HCT116 (cell line): ENCODE data around the gene AMHR2. TPM values are rescaled to one million over a fixed set of nuclear protein-coding genes. Genes with fewer than 3 reads are reported as not detected.
"Not testable (repeated sequence)": the region's sequence is repeated elsewhere in the genome, so short reads cannot be mapped to it uniquely, and the experiment has no call there.

Experiments used
- ATAC-seq: fragments of 200-7000 bp; cut with Tn5 transposase; 2 replicates; pipeline ENCODE4 v1.9.1; 2020; ENCODE audit warnings: mild to moderate bottlenecking, moderate library complexity
- BruUV-seq: library from RNA; stranded (reverse); fragments of 400-500 nt; replicated peaks from 2 replicates; lab custom pipeline; 2021; lab: Mats Ljungman, UMichigan
- CTCF ChIA-PET: fragments of 300-600 bp; sonication (Branson Sonifier 250); formaldehyde crosslinking; loops from one replicate; lab custom pipeline; 2021; ENCODE audit warnings: antibody characterized with exemption; lab: Charles Lee
- POLR2A ChIA-PET: fragments of 300-600, 350-600 bp; sonication (Branson Sonifier 250); formaldehyde crosslinking; loops from one replicate; lab custom pipeline; 2021; ENCODE audit warnings: antibody characterized with exemption; lab: Charles Lee
- RAD21 ChIA-PET, 2 experiments: fragments of 300-600 bp; sonication (Branson Sonifier 250); formaldehyde crosslinking; loops; one replicate each; lab custom pipeline; 2023; ENCODE audit warnings: low total read pairs in 2 of 2; ENCODE audit not compliant: uncharacterized antibody in 2 of 2, unreplicated experiment in 2 of 2, low non-redundant PET in 1 of 2; lab: Charles Lee
- DNase-seq: peaks from one replicate; pipeline ENCODE4 v3.0.0-alpha.2; 2010; ENCODE audit warnings: low read depth, low spot score
- H2AFZ ChIP-seq: fragments of 200-600 bp; shearing (Covaris generic), sonication (generic); 2 replicates; pipeline ENCODE4 v1.6.1; 2017; ENCODE audit warnings: low read depth, mixed run types, mixed read lengths, antibody characterized with exemption, low read length; ENCODE audit not compliant: poor library complexity, severe bottlenecking
- H3K27ac ChIP-seq: 2 replicates; pipeline ENCODE4 v1.5.1; 2012; ENCODE audit warnings: low read depth, low read length
- H3K27me3 ChIP-seq: fragments of 200-600 bp; sonication (generic); 2 replicates; pipeline ENCODE4 v1.6.1; 2016; ENCODE audit warnings: mixed run types, low read length, mixed read lengths; ENCODE audit not compliant: insufficient read depth
- H3K36me3 ChIP-seq, 2 experiments: fragments of 200-500 bp in 1 of 2; fragments of 200-600 bp in 1 of 2; sonication (Bioruptor generic) in 1 of 2; sonication (generic) in 1 of 2; 2 replicates each; pipeline versions ENCODE4 v1.5.1 to v1.6.1; 2014 to 2016; ENCODE audit warnings: low read length in 2 of 2, inconsistent platforms in 1 of 2, mixed read lengths in 1 of 2, mixed run types in 1 of 2; ENCODE audit not compliant: insufficient read depth in 2 of 2, control insufficient read depth in 1 of 2
- H3K4me1 ChIP-seq, 2 experiments: fragments of 200-600 bp in 1 of 2; sonication (generic) in 1 of 2; 2 replicates each; pipeline versions ENCODE4 v1.5.1 to v1.6.1; 2012 to 2017; ENCODE audit warnings: low read length in 2 of 2, inconsistent platforms in 1 of 2, mild to moderate bottlenecking in 1 of 2, mixed read lengths in 1 of 2, mixed run types in 1 of 2, moderate library complexity in 1 of 2; ENCODE audit not compliant: insufficient read depth in 2 of 2, control insufficient read depth in 1 of 2
- H3K4me2 ChIP-seq: fragments of 200-600 bp; sonication (generic); 2 replicates; pipeline ENCODE4 v1.6.1; 2017; ENCODE audit warnings: mixed run types, low read length, mixed read lengths
- H3K4me3 ChIP-seq, 2 experiments: fragments of 200-600 bp in 1 of 2; sonication (generic) in 1 of 2; replicated peaks in 1 of 2; 2 replicates each; pipeline ENCODE4 v1.5.1; 2011 to 2016; ENCODE audit warnings: low read length in 2 of 2, control low read depth in 1 of 2, low read depth in 1 of 2, mild to moderate bottlenecking in 1 of 2, mixed read lengths in 1 of 2, mixed run types in 1 of 2
- H3K79me2 ChIP-seq: fragments of 200-600 bp; sonication (generic); 2 replicates; pipeline ENCODE4 v1.6.1; 2017; ENCODE audit warnings: mild to moderate bottlenecking, mixed run types, low read length, moderate library complexity, mixed read lengths; ENCODE audit not compliant: insufficient read depth
- H3K9ac ChIP-seq: fragments of 200-600 bp; sonication (generic); 2 replicates; pipeline ENCODE4 v1.6.1; 2016; ENCODE audit warnings: low read length, mixed read lengths
- H3K9me2 ChIP-seq: fragments of 200-600 bp; sonication (generic), shearing (Covaris generic); 2 replicates; pipeline ENCODE4 v1.6.1; 2017; ENCODE audit warnings: mixed run types, mild to moderate bottlenecking, moderate library complexity; ENCODE audit not compliant: insufficient read depth
- H3K9me3 ChIP-seq, 2 experiments: fragments of 200-500 bp in 1 of 2; fragments of 200-600 bp in 1 of 2; sonication (Bioruptor generic) in 1 of 2; sonication (generic) in 1 of 2; 2 replicates each; pipeline ENCODE4 v1.6.1; 2014 to 2017; ENCODE audit warnings: low read length in 2 of 2, mixed read lengths in 2 of 2, inconsistent platforms in 1 of 2, low read depth in 1 of 2, mild to moderate bottlenecking in 1 of 2, mixed run types in 1 of 2, moderate library complexity in 1 of 2; ENCODE audit not compliant: control insufficient read depth in 1 of 2, insufficient read depth in 1 of 2
- H4K20me1 ChIP-seq: fragments of 200-600 bp; sonication (generic), shearing (Covaris generic); 2 replicates; pipeline ENCODE4 v1.6.1; 2017; ENCODE audit warnings: mixed run types, mild to moderate bottlenecking, moderate library complexity; ENCODE audit not compliant: insufficient read depth
- CBX3 ChIP-seq: IDR thresholded peaks from 2 replicates; pipeline ENCODE4 v1.6.1; 2012; ENCODE audit warnings: low read depth
- EGR1 ChIP-seq: IDR thresholded peaks from 2 replicates; pipeline ENCODE4 v1.6.1; 2012; ENCODE audit warnings: low read depth
- ELF1 ChIP-seq: IDR thresholded peaks from 2 replicates; pipeline ENCODE4 v1.6.1; 2012; ENCODE audit warnings: low read depth, borderline replicate concordance
- FOSL1 ChIP-seq: IDR thresholded peaks from 2 replicates; pipeline ENCODE4 v1.6.1; 2012; ENCODE audit warnings: low read depth
- POLR2A ChIP-seq: IDR thresholded peaks from 2 replicates; pipeline ENCODE4 v1.7.0; 2011; ENCODE audit warnings: borderline replicate concordance; ENCODE audit not compliant: insufficient read depth, insufficient read length; ENCODE audit errors: extremely low read depth
- POLR2AphosphoS5 ChIP-seq: IDR thresholded peaks from 2 replicates; pipeline ENCODE4 v1.6.1; 2011; ENCODE audit warnings: mild to moderate bottlenecking, low read depth, low read length, moderate library complexity
- SP1 ChIP-seq: IDR thresholded peaks from 2 replicates; pipeline ENCODE4 v1.6.1; 2012; ENCODE audit warnings: low read depth
- ZNF274 ChIP-seq: fragments of 200-500 bp; sonication (Bioruptor generic); IDR thresholded peaks from 2 replicates; pipeline ENCODE4 v1.6.1; 2014; ENCODE audit warnings: mild to moderate bottlenecking, low read depth, low read length, inconsistent platforms
- intact Hi-C: fragments of 100-400 bp; cut with micrococcal nuclease; formaldehyde crosslinking; loops from 2 replicates; pipeline ENCODE4 v1.10.0; 2022
- total RNA-seq: library from RNA; stranded (reverse); gene quantifications from one replicate; pipeline ENCODE4 v1.2.1, GENCODE V29; 2021; ENCODE audit not compliant: unreplicated experiment
- TF ChIP-seq, protein P1 (sequence below): IDR thresholded peaks from 2 replicates; pipeline ENCODE4 v1.6.1; 2012

Gene AMHR2
- total RNA-seq, 1 experiment from 2014 or later, result not detected

DNA sequence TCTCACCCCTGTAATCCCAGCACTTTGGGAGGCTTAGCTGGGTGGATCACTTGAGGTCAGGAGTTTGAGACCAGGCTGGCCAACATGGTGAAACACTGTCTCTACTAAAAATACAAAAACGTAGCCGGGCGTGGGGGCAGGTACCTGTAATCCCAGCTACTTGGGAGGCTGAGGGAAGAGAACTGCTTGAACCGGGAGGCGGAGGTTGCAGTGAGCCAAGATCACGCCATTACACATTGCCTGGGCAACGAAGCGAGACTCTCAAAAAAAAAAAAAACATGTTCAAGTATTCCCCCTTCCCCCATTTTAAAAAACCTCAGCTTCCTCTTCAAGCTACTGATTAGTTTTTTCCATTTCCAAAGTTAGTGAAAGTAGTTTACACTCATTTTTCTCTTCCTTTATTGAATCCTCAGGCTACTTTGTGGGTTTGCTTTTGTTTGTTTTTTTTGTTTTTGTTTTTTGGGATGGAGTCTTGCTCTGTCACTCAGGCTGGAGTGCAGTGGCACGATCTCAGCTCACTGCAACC is 6.3 kb upstream of the AMHR2 start:
- BruUV-seq, DNase-seq, intact Hi-C loops, RAD21 ChIA-PET, H4K20me1 ChIP-seq, H3K27me3 ChIP-seq, H3K9ac ChIP-seq, ATAC-seq, H3K79me2 ChIP-seq, H3K9me3 ChIP-seq, H3K27ac ChIP-seq, H2AFZ ChIP-seq, H3K9me2 ChIP-seq, H3K4me3 ChIP-seq, H3K4me2 ChIP-seq, H3K36me3 ChIP-seq: not testable (repeated sequence)
- ChIA-PET POLR2A (interaction anchor here (1.5 kb wide), 1 partner anchor 20 kb away, joined by 3 read pairs; no protein-coding TSS in a partner anchor), CTCF (interaction anchor here (1.3 to 2.2 kb wide), 3 partner anchors 36 to 96 kb away, joined by 4 to 8 read pairs (median 5); partner anchors contain the start of gene AAAS)
- H3K4me1 ChIP-seq, result peaks cover 20 to 26% of the 10 kb centered on the region in 2 experiments

DNA sequence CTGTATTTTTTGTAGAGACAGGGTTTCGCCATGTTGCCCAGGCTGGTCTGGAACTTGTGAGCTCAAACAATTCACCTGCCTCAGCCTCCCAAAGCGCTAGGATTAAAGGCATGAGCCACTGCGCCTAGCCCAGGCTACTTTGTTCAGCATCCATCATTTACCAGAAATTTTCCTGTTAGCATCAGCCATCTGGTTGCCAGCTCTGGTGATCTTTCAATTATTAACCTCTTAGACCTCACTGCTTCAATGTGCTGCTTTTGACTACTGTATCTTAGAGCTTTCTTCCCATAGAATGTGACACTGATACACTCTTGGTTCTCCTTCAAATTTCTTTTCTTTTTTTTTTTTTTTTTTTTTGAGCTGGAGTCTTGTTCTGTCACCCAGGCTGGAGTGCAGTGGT is 5.4 kb upstream of the AMHR2 start:
- Histone ChIP-seq H3K4me3 (no peak overlapping the region), H2AFZ (no peak overlapping the region), H3K27me3 (no peaks in the 10 kb centered on the region), H3K4me1 (peaks cover 20 to 26% of the 10 kb centered on the region in 2 experiments), H3K9ac (no peak overlapping the region), H3K36me3 (peaks cover 0 to 6% of the 10 kb centered on the region in 2 experiments; a peak in 2 of 4 replicates), H3K4me2 (no peak overlapping the region), H3K9me2 (no peaks in the 10 kb centered on the region), H3K79me2 (no peaks in the 10 kb centered on the region), H3K9me3 (no peaks in the 10 kb centered on the region), H3K27ac (no peak overlapping the region), H4K20me1 (no peaks in the 10 kb centered on the region)
- POLR2A ChIA-PET, result interaction anchor here (1.3 to 1.5 kb wide), 2 partner anchors 19 to 97 kb away, joined by 3 to 4 read pairs; partner anchors contain the start of gene AAAS
- ATAC-seq (no peak), DNase-seq (no peak)
- TF ChIP-seq FOSL1, result no peak
- TF ChIP-seq EGR1, result no peak
- TF ChIP-seq POLR2AphosphoS5, result no peak
- no peak for TF ChIP-seq POLR2A
- TF ChIP-seq, protein P1, sequence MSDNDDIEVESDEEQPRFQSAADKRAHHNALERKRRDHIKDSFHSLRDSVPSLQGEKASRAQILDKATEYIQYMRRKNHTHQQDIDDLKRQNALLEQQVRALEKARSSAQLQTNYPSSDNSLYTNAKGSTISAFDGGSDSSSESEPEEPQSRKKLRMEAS, result no peak
- no peak for TF ChIP-seq SP1
- TF ChIP-seq ELF1, result no peak
- TF ChIP-seq CBX3, result no peak
- no peak for TF ChIP-seq ZNF274
- no TSS peak for BruUV-seq
- intact Hi-C loops, result no loop called here
- RAD21 ChIA-PET, result no interaction called here
- CTCF ChIA-PET, result interaction anchor here (1.3 to 2.2 kb wide), 2 partner anchors 37 to 66 kb away, joined by 4 to 8 read pairs; no protein-coding TSS in a partner anchor
